HCT116 (cell line): ENCODE measurements around the gene WNK3. TPM values are rescaled to one million over a fixed set of nuclear protein-coding genes. Genes with fewer than 3 reads are reported as not detected.

Experiments
- ATAC-seq: fragments of 200-7000 bp; cut with Tn5 transposase; 2 replicates; pipeline ENCODE4 v1.9.1; 2020; ENCODE audit warnings: mild to moderate bottlenecking, moderate library complexity
- BruUV-seq: library from RNA; stranded (reverse); fragments of 400-500 nt; replicated peaks from 2 replicates; lab custom pipeline; 2021; lab: Mats Ljungman, UMichigan
- CTCF ChIA-PET: fragments of 300-600 bp; sonication (Branson Sonifier 250); formaldehyde crosslinking; loops from one replicate; lab custom pipeline; 2021; ENCODE audit warnings: antibody characterized with exemption; lab: Charles Lee
- POLR2A ChIA-PET: fragments of 300-600, 350-600 bp; sonication (Branson Sonifier 250); formaldehyde crosslinking; loops from one replicate; lab custom pipeline; 2021; ENCODE audit warnings: antibody characterized with exemption; lab: Charles Lee
- RAD21 ChIA-PET, 2 experiments: fragments of 300-600 bp; sonication (Branson Sonifier 250); formaldehyde crosslinking; loops; one replicate each; lab custom pipeline; 2023; ENCODE audit warnings: low total read pairs in 2 of 2; ENCODE audit not compliant: uncharacterized antibody in 2 of 2, unreplicated experiment in 2 of 2, low non-redundant PET in 1 of 2; lab: Charles Lee
- DNase-seq: peaks from one replicate; pipeline ENCODE4 v3.0.0-alpha.2; 2010; ENCODE audit warnings: low read depth, low spot score
- H2AFZ ChIP-seq: fragments of 200-600 bp; shearing (Covaris generic), sonication (generic); 2 replicates; pipeline ENCODE4 v1.6.1; 2017; ENCODE audit warnings: low read depth, mixed run types, mixed read lengths, antibody characterized with exemption, low read length; ENCODE audit not compliant: poor library complexity, severe bottlenecking
- H3K27ac ChIP-seq: 2 replicates; pipeline ENCODE4 v1.5.1; 2012; ENCODE audit warnings: low read depth, low read length
- H3K27me3 ChIP-seq: fragments of 200-600 bp; sonication (generic); 2 replicates; pipeline ENCODE4 v1.6.1; 2016; ENCODE audit warnings: mixed run types, low read length, mixed read lengths; ENCODE audit not compliant: insufficient read depth
- H3K36me3 ChIP-seq, 2 experiments: fragments of 200-500 bp in 1 of 2; fragments of 200-600 bp in 1 of 2; sonication (Bioruptor generic) in 1 of 2; sonication (generic) in 1 of 2; 2 replicates each; pipeline versions ENCODE4 v1.5.1 to v1.6.1; 2014 to 2016; ENCODE audit warnings: low read length in 2 of 2, inconsistent platforms in 1 of 2, mixed read lengths in 1 of 2, mixed run types in 1 of 2; ENCODE audit not compliant: insufficient read depth in 2 of 2, control insufficient read depth in 1 of 2
- H3K4me1 ChIP-seq, 2 experiments: fragments of 200-600 bp in 1 of 2; sonication (generic) in 1 of 2; 2 replicates each; pipeline versions ENCODE4 v1.5.1 to v1.6.1; 2012 to 2017; ENCODE audit warnings: low read length in 2 of 2, inconsistent platforms in 1 of 2, mild to moderate bottlenecking in 1 of 2, mixed read lengths in 1 of 2, mixed run types in 1 of 2, moderate library complexity in 1 of 2; ENCODE audit not compliant: insufficient read depth in 2 of 2, control insufficient read depth in 1 of 2
- H3K4me2 ChIP-seq: fragments of 200-600 bp; sonication (generic); 2 replicates; pipeline ENCODE4 v1.6.1; 2017; ENCODE audit warnings: mixed run types, low read length, mixed read lengths
- H3K4me3 ChIP-seq, 2 experiments: fragments of 200-600 bp in 1 of 2; sonication (generic) in 1 of 2; replicated peaks in 1 of 2; 2 replicates each; pipeline ENCODE4 v1.5.1; 2011 to 2016; ENCODE audit warnings: low read length in 2 of 2, control low read depth in 1 of 2, low read depth in 1 of 2, mild to moderate bottlenecking in 1 of 2, mixed read lengths in 1 of 2, mixed run types in 1 of 2
- H3K79me2 ChIP-seq: fragments of 200-600 bp; sonication (generic); 2 replicates; pipeline ENCODE4 v1.6.1; 2017; ENCODE audit warnings: mild to moderate bottlenecking, mixed run types, low read length, moderate library complexity, mixed read lengths; ENCODE audit not compliant: insufficient read depth
- H3K9ac ChIP-seq: fragments of 200-600 bp; sonication (generic); 2 replicates; pipeline ENCODE4 v1.6.1; 2016; ENCODE audit warnings: low read length, mixed read lengths
- H3K9me2 ChIP-seq: fragments of 200-600 bp; sonication (generic), shearing (Covaris generic); 2 replicates; pipeline ENCODE4 v1.6.1; 2017; ENCODE audit warnings: mixed run types, mild to moderate bottlenecking, moderate library complexity; ENCODE audit not compliant: insufficient read depth
- H3K9me3 ChIP-seq, 2 experiments: fragments of 200-500 bp in 1 of 2; fragments of 200-600 bp in 1 of 2; sonication (Bioruptor generic) in 1 of 2; sonication (generic) in 1 of 2; 2 replicates each; pipeline ENCODE4 v1.6.1; 2014 to 2017; ENCODE audit warnings: low read length in 2 of 2, mixed read lengths in 2 of 2, inconsistent platforms in 1 of 2, low read depth in 1 of 2, mild to moderate bottlenecking in 1 of 2, mixed run types in 1 of 2, moderate library complexity in 1 of 2; ENCODE audit not compliant: control insufficient read depth in 1 of 2, insufficient read depth in 1 of 2
- H4K20me1 ChIP-seq: fragments of 200-600 bp; sonication (generic), shearing (Covaris generic); 2 replicates; pipeline ENCODE4 v1.6.1; 2017; ENCODE audit warnings: mixed run types, mild to moderate bottlenecking, moderate library complexity; ENCODE audit not compliant: insufficient read depth
- CBX3 ChIP-seq: IDR thresholded peaks from 2 replicates; pipeline ENCODE4 v1.6.1; 2012; ENCODE audit warnings: low read depth
- CEBPB ChIP-seq: IDR thresholded peaks from 2 replicates; pipeline ENCODE4 v1.6.1; 2012; ENCODE audit warnings: low read depth
- EZH2phosphoT487 ChIP-seq: fragments of 200-600 bp; IDR thresholded peaks from 2 replicates; pipeline ENCODE4 v1.6.1; 2018; ENCODE audit warnings: antibody characterized with exemption, borderline replicate concordance
- JUND ChIP-seq: IDR thresholded peaks from 2 replicates; pipeline ENCODE4 v1.6.1; 2012
- RAD21 ChIP-seq: IDR thresholded peaks from 2 replicates; pipeline ENCODE4 v1.6.1; 2012; ENCODE audit warnings: low read depth, mild to moderate bottlenecking
- SP1 ChIP-seq: IDR thresholded peaks from 2 replicates; pipeline ENCODE4 v1.6.1; 2012; ENCODE audit warnings: low read depth
- SRF ChIP-seq: IDR thresholded peaks from 2 replicates; pipeline ENCODE4 v1.6.1; 2012; ENCODE audit warnings: low read depth
- ZFX ChIP-seq: fragments of 450-650 bp; IDR thresholded peaks from 2 replicates; pipeline ENCODE4 v1.6.1; 2017
- ZNF274 ChIP-seq: fragments of 200-500 bp; sonication (Bioruptor generic); IDR thresholded peaks from 2 replicates; pipeline ENCODE4 v1.6.1; 2014; ENCODE audit warnings: mild to moderate bottlenecking, low read depth, low read length, inconsistent platforms
- intact Hi-C: fragments of 100-400 bp; cut with micrococcal nuclease; formaldehyde crosslinking; loops from 2 replicates; pipeline ENCODE4 v1.10.0; 2022
- total RNA-seq: library from RNA; stranded (reverse); gene quantifications from one replicate; pipeline ENCODE4 v1.2.1, GENCODE V29; 2021; ENCODE audit not compliant: unreplicated experiment
- TF ChIP-seq, protein P1 (sequence below), 3 experiments: fragments of 200-600 bp in 1 of 3; sonication (generic) in 1 of 3; IDR thresholded peaks in 2 of 3; conservative IDR thresholded peaks in 1 of 3; 2 replicates each; pipeline ENCODE4 v1.5.1; 2012 to 2017; ENCODE audit warnings: low read depth in 2 of 3, low read length in 2 of 3, antibody characterized with exemption in 1 of 3, borderline replicate concordance in 1 of 3, control low read depth in 1 of 3, mild to moderate bottlenecking in 1 of 3, mixed read lengths in 1 of 3, mixed run types in 1 of 3, moderate library complexity in 1 of 3; ENCODE audit not compliant: insufficient read depth in 1 of 3
- TF ChIP-seq, protein P2 (sequence below): IDR thresholded peaks from 2 replicates; pipeline ENCODE4 v1.6.1; 2011; ENCODE audit warnings: mild to moderate bottlenecking, low read length, moderate library complexity; ENCODE audit not compliant: insufficient replicate concordance; ENCODE audit errors: extremely low read depth
- TF ChIP-seq, protein P3 (sequence below): IDR thresholded peaks from 2 replicates; pipeline ENCODE4 v1.6.1; 2012; ENCODE audit warnings: low read depth

Gene WNK3
- total RNA-seq, 1 experiment from 2014 or later = 0.05 TPM

DNA sequence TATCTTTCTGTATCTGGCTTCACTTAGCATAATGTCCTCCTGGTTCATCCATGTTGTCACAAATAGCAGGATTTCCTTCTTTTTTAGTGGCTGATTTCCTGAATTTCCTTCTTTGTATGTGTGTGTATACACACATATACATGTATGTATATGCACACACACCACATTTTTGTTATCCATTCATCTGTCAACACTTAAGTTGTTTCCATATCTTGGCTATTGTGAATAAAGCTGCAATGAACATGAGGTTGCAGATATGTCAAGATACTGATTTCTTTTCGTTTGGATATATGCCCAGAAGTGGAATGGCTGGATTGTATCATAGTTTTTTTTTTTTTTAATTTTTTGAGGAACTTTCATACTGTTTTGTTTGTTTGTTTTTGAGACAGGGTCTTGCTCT is 76.2 kb downstream of the WNK3 start:
- POLR2A ChIA-PET = no interaction called here
- no peak for ATAC-seq
- intact Hi-C loops = no loop called here
- H3K9me3 ChIP-seq = no peaks in the 10 kb centered on the region
- no peak overlapping the region for H2AFZ ChIP-seq
- H3K79me2 ChIP-seq = no peaks in the 10 kb centered on the region
- no peaks in the 10 kb centered on the region for H3K9me2 ChIP-seq
- no peak for DNase-seq
- no TSS peak for BruUV-seq
- H3K27ac ChIP-seq = no peak overlapping the region
- no peak overlapping the region for H3K9ac ChIP-seq
- H3K4me3 ChIP-seq = no peak overlapping the region
- RAD21 ChIA-PET = no interaction called here
- H3K4me1 ChIP-seq = no peaks in the 10 kb centered on the region
- H3K4me2 ChIP-seq = no peak overlapping the region
- CTCF ChIA-PET = no interaction called here
- H4K20me1 ChIP-seq = no peaks in the 10 kb centered on the region
- H3K36me3 ChIP-seq = no peaks in the 10 kb centered on the region
- TF ChIP-seq RAD21 = no peak
- no peak for TF ChIP-seq SRF
- TF ChIP-seq SP1 = no peak
- no peak for TF ChIP-seq EZH2phosphoT487
- TF ChIP-seq, protein P1, sequence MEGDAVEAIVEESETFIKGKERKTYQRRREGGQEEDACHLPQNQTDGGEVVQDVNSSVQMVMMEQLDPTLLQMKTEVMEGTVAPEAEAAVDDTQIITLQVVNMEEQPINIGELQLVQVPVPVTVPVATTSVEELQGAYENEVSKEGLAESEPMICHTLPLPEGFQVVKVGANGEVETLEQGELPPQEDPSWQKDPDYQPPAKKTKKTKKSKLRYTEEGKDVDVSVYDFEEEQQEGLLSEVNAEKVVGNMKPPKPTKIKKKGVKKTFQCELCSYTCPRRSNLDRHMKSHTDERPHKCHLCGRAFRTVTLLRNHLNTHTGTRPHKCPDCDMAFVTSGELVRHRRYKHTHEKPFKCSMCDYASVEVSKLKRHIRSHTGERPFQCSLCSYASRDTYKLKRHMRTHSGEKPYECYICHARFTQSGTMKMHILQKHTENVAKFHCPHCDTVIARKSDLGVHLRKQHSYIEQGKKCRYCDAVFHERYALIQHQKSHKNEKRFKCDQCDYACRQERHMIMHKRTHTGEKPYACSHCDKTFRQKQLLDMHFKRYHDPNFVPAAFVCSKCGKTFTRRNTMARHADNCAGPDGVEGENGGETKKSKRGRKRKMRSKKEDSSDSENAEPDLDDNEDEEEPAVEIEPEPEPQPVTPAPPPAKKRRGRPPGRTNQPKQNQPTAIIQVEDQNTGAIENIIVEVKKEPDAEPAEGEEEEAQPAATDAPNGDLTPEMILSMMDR (IDR thresholded peaks at IDR 0.05 in 2 of 3, conservative IDR thresholded peaks at IDR 0.05 in 1 of 3; ENCODE audit: borderline replicate concordance in 1 of 3, insufficient read depth in 1 of 3, low read depth in 2 of 3, low read length in 2 of 3) = no peak
- TF ChIP-seq ZFX = no peak
- no peak for TF ChIP-seq JUND
- no peak for TF ChIP-seq CEBPB
- TF ChIP-seq CBX3 = no peak
- TF ChIP-seq, protein P2, sequence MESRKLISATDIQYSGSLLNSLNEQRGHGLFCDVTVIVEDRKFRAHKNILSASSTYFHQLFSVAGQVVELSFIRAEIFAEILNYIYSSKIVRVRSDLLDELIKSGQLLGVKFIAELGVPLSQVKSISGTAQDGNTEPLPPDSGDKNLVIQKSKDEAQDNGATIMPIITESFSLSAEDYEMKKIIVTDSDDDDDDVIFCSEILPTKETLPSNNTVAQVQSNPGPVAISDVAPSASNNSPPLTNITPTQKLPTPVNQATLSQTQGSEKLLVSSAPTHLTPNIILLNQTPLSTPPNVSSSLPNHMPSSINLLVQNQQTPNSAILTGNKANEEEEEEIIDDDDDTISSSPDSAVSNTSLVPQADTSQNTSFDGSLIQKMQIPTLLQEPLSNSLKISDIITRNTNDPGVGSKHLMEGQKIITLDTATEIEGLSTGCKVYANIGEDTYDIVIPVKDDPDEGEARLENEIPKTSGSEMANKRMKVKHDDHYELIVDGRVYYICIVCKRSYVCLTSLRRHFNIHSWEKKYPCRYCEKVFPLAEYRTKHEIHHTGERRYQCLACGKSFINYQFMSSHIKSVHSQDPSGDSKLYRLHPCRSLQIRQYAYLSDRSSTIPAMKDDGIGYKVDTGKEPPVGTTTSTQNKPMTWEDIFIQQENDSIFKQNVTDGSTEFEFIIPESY = no peak
- TF ChIP-seq, protein P3, sequence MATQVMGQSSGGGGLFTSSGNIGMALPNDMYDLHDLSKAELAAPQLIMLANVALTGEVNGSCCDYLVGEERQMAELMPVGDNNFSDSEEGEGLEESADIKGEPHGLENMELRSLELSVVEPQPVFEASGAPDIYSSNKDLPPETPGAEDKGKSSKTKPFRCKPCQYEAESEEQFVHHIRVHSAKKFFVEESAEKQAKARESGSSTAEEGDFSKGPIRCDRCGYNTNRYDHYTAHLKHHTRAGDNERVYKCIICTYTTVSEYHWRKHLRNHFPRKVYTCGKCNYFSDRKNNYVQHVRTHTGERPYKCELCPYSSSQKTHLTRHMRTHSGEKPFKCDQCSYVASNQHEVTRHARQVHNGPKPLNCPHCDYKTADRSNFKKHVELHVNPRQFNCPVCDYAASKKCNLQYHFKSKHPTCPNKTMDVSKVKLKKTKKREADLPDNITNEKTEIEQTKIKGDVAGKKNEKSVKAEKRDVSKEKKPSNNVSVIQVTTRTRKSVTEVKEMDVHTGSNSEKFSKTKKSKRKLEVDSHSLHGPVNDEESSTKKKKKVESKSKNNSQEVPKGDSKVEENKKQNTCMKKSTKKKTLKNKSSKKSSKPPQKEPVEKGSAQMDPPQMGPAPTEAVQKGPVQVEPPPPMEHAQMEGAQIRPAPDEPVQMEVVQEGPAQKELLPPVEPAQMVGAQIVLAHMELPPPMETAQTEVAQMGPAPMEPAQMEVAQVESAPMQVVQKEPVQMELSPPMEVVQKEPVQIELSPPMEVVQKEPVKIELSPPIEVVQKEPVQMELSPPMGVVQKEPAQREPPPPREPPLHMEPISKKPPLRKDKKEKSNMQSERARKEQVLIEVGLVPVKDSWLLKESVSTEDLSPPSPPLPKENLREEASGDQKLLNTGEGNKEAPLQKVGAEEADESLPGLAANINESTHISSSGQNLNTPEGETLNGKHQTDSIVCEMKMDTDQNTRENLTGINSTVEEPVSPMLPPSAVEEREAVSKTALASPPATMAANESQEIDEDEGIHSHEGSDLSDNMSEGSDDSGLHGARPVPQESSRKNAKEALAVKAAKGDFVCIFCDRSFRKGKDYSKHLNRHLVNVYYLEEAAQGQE = no peak
- no peak for TF ChIP-seq ZNF274
- H3K27me3 ChIP-seq = no peaks in the 10 kb centered on the region
